IMR-90 (cell line): Measurements from ENCODE around the gene PLA2G4B. TPM values are rescaled to one million over a fixed set of nuclear protein-coding genes. Genes with fewer than 3 reads are reported as not detected.

Experiments used
- ATAC-seq: fragments of 200-7000 bp; cut with Tn5 transposase; 2 replicates; pipeline ENCODE4 v1.9.1; 2020; ENCODE audit warnings: low read depth, mild to moderate bottlenecking, moderate library complexity
- BruUV-seq: library from RNA; stranded (reverse); fragments of 400-500 nt; replicated peaks from 2 replicates; lab custom pipeline; 2021; lab: Mats Ljungman, UMichigan
- CTCF ChIA-PET: fragments of 300-600 bp; formaldehyde crosslinking; extraction: SDS; loops from one replicate; lab custom pipeline; 2021; ENCODE audit warnings: antibody characterized with exemption; lab: Yijun Ruan, JAX
- POLR2A ChIA-PET: fragments of 300-600 bp; sonication (Branson Sonifier 250); formaldehyde crosslinking; loops from one replicate; lab custom pipeline; 2022; ENCODE audit warnings: antibody characterized with exemption; ENCODE audit not compliant: unreplicated experiment; lab: Charles Lee
- DNase-seq: peaks from one replicate; pipeline ENCODE4 v3.0.0; 2013
- H2AFZ ChIP-seq: replicated peaks from 2 replicates; pipeline ENCODE3; 2013; ENCODE audit warnings: low read length, mild to moderate bottlenecking; ENCODE audit not compliant: poor library complexity
- H2AK5ac ChIP-seq: 2 replicates; pipeline ENCODE4 v1.6.1; 2013; ENCODE audit warnings: low read depth, low read length, inconsistent platforms
- H2AK9ac ChIP-seq: replicated peaks from 2 replicates; pipeline ENCODE3; 2013; ENCODE audit warnings: mild to moderate bottlenecking, low read depth, low read length, moderate library complexity; ENCODE audit not compliant: poor library complexity
- H2BK120ac ChIP-seq: 2 replicates; pipeline ENCODE4 v1.6.1; 2013; ENCODE audit warnings: low read depth, low read length, inconsistent platforms
- H2BK15ac ChIP-seq: 3 replicates; pipeline ENCODE4 v1.6.1; 2013; ENCODE audit warnings: low read depth, low read length, inconsistent platforms
- H2BK20ac ChIP-seq: 2 replicates; pipeline ENCODE4 v1.6.1; 2013; ENCODE audit warnings: low read depth, mild to moderate bottlenecking, inconsistent platforms, low read length, moderate library complexity
- H2BK5ac ChIP-seq: 2 replicates; pipeline ENCODE4 v1.6.1; 2013; ENCODE audit warnings: mild to moderate bottlenecking, low read depth, low read length, inconsistent platforms; ENCODE audit not compliant: poor library complexity, severe bottlenecking
- H3K14ac ChIP-seq: replicated peaks from 2 replicates; pipeline ENCODE4 v1.6.1; 2013; ENCODE audit warnings: low read depth, low read length, inconsistent platforms
- H3K18ac ChIP-seq: 2 replicates; pipeline ENCODE4 v1.6.1; 2013; ENCODE audit warnings: low read depth, low read length, control low read depth
- H3K23ac ChIP-seq: 2 replicates; pipeline ENCODE4 v1.6.1; 2013; ENCODE audit warnings: low read depth, low read length, inconsistent platforms
- H3K27ac ChIP-seq: 2 replicates; pipeline ENCODE4 v1.5.1; 2013; ENCODE audit warnings: mild to moderate bottlenecking, control low read depth, low read length; ENCODE audit not compliant: insufficient read depth
- H3K27me3 ChIP-seq: 2 replicates; pipeline ENCODE4 v1.6.1; 2013; ENCODE audit warnings: low read length; ENCODE audit not compliant: control insufficient read depth, insufficient read depth
- H3K36me3 ChIP-seq: 2 replicates; pipeline ENCODE4 v1.6.1; 2013; ENCODE audit warnings: low read length, mixed read lengths; ENCODE audit not compliant: control insufficient read depth, insufficient read depth
- H3K4ac ChIP-seq: 2 replicates; pipeline ENCODE4 v1.6.1; 2013; ENCODE audit warnings: low read depth, low read length, inconsistent platforms
- H3K4me1 ChIP-seq: 2 replicates; pipeline ENCODE4 v1.6.1; 2013; ENCODE audit warnings: low read length, mixed read lengths; ENCODE audit not compliant: control insufficient read depth, insufficient read depth
- H3K4me2 ChIP-seq: 2 replicates; pipeline ENCODE4 v1.6.1; 2013; ENCODE audit warnings: low read depth, mild to moderate bottlenecking, control low read depth, low read length, moderate library complexity
- H3K4me3 ChIP-seq: 2 replicates; pipeline ENCODE4 v1.5.1; 2013; ENCODE audit warnings: low read depth, mild to moderate bottlenecking, control low read depth, low read length, moderate library complexity; ENCODE audit not compliant: insufficient read depth
- H3K56ac ChIP-seq: 2 replicates; pipeline ENCODE4 v1.6.1; 2013; ENCODE audit warnings: low read length, inconsistent platforms; ENCODE audit not compliant: insufficient read depth; ENCODE audit errors: extremely low read depth
- H3K79me1 ChIP-seq, 2 experiments: 2 replicates each; pipeline ENCODE4 v1.6.1; 2013; ENCODE audit warnings: low read length in 2 of 2, inconsistent platforms in 1 of 2, low read depth in 1 of 2
- H3K9ac ChIP-seq: 2 replicates; pipeline ENCODE4 v1.6.1; 2013; ENCODE audit warnings: low read depth, low read length, control low read depth
- H3K9me1 ChIP-seq: 2 replicates; pipeline ENCODE4 v1.6.1; 2013; ENCODE audit warnings: low read length, inconsistent platforms; ENCODE audit not compliant: insufficient read depth
- H3K9me3 ChIP-seq: 2 replicates; pipeline ENCODE4 v1.6.1; 2013; ENCODE audit warnings: low read length; ENCODE audit not compliant: control insufficient read depth, insufficient read depth
- H4K20me1 ChIP-seq: 2 replicates; pipeline ENCODE4 v1.6.1; 2013; ENCODE audit warnings: low read length, inconsistent platforms; ENCODE audit not compliant: insufficient read depth
- H4K5ac ChIP-seq: 2 replicates; pipeline ENCODE4 v1.6.1; 2013; ENCODE audit warnings: mild to moderate bottlenecking, low read depth, low read length, control low read depth
- H4K8ac ChIP-seq, 2 experiments: 2 replicates each; pipeline ENCODE4 v1.6.1; 2013; ENCODE audit warnings: low read depth in 2 of 2, low read length in 2 of 2, control low read depth in 1 of 2, inconsistent platforms in 1 of 2
- H4K91ac ChIP-seq: 2 replicates; pipeline ENCODE4 v1.6.1; 2013; ENCODE audit warnings: low read depth, low read length, inconsistent platforms; ENCODE audit not compliant: insufficient read depth
- CHD1 ChIP-seq: IDR thresholded peaks from 2 replicates; pipeline ENCODE4 v1.6.1; 2012; ENCODE audit warnings: low read depth, low read length, improper control_type of control experiment
- RFX5 ChIP-seq: IDR thresholded peaks from 2 replicates; pipeline ENCODE4 v1.8.0; 2012; ENCODE audit warnings: low read depth, mild to moderate bottlenecking, low read length, moderate library complexity
- WGBS, 2 experiments: methylation state at CpG; one replicate each; pipeline versions ENCODE4 v1.1.5 to v1.1.7; 2013; ENCODE audit warnings: missing lambda C conversion rate in 2 of 2; ENCODE audit not compliant: insufficient read length in 1 of 2; ENCODE audit errors: extremely low coverage in 2 of 2; 5-methylcytosine and 5-hydroxymethylcytosine counted together
- dilution Hi-C: fragments of 300-500 bp; cut with HindIII; formaldehyde crosslinking; loops from one replicate; pipeline ENCODE4 v1.14.3; 2018; ENCODE audit warnings: low sequenced_read_pairs; ENCODE audit not compliant: unreplicated experiment
- in situ Hi-C: fragments of 300-500 bp; cut with MboI; formaldehyde crosslinking; loops from 3 replicates; pipeline ENCODE4 v1.14.3; 2019; ENCODE audit warnings: low sequenced_read_pairs, inconsistent platforms, mixed read lengths
- intact Hi-C: fragments of 100-400 bp; cut with micrococcal nuclease; formaldehyde crosslinking; loops from 2 replicates; pipeline ENCODE4 v1.10.0; 2022
- polyA plus RNA-seq, 3 experiments: library from polyadenylated mRNA; depleted of rRNA; stranded (reverse); fragments of >200 nt; gene quantifications; 2 replicates each; pipeline ENCODE4 v1.2.3, GENCODE V29; 2012; ENCODE audit warnings: low replicate concordance in 1 of 3
- total RNA-seq: library from RNA; depleted of rRNA; stranded (reverse); fragments of >200 nt; gene quantifications from 2 replicates; pipeline ENCODE4 v1.2.3, GENCODE V29; 2012
- TF ChIP-seq, protein P1 (sequence below): fragments of 150-350 bp; IDR thresholded peaks from 2 replicates; pipeline ENCODE4 v1.6.1; 2017; ENCODE audit warnings: mild to moderate bottlenecking, antibody characterized with exemption, low read length, low read depth
- TF ChIP-seq, protein P2 (sequence below): fragments of 150-350 bp; IDR thresholded peaks from 2 replicates; pipeline ENCODE4 v1.6.1; 2016; ENCODE audit warnings: low read depth, mild to moderate bottlenecking, low read length, moderate library complexity, borderline replicate concordance

Gene PLA2G4B
- total and polyA plus RNA-seq, 2 of the 4 experiments (the other 2 are of a cell fraction): 0.18 to 3.1 TPM

DNA sequence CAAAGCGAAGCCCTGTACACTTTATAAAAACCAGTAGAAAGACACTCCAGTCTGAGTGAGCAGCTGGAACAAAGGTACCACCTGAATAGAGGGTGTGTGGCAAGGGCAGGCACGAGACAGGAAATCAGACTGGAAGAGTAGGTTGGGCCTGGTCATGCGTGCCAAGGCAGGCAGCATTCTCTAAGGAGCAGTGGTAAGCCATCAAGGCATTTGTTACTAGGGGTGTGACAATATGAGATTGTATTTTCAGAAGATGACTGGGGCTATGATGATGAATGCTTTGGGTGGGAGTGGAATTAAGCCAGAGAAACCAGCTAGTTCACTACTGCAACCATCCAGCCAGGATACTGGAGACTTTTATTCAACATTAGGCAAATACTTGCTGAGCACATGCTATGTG, 5.8 kb upstream of the PLA2G4B start:
- dilution Hi-C loops: no loop called here
- ATAC-seq: no peak
- no peak overlapping the region for H3K14ac ChIP-seq
- no peak overlapping the region for H4K5ac ChIP-seq
- no peak overlapping the region for H2BK15ac ChIP-seq
- no peak overlapping the region for H3K9ac ChIP-seq
- CTCF ChIA-PET: no interaction called here
- no peak overlapping the region for H4K91ac ChIP-seq
- H3K79me1 ChIP-seq: peaks cover 17 to 33% of the 10 kb centered on the region in 2 experiments
- H3K4ac ChIP-seq: no peak overlapping the region
- intact Hi-C loops: no loop called here
- H2BK20ac ChIP-seq: no peak overlapping the region
- H3K9me1 ChIP-seq: peaks cover 11% of the 10 kb centered on the region; the same call in 1 of the 2 replicates
- H2AFZ ChIP-seq: no peak overlapping the region
- no peak overlapping the region for H3K18ac ChIP-seq
- in situ Hi-C loops: no loop called here
- H2BK120ac ChIP-seq: no peak overlapping the region
- no peak overlapping the region for H3K27ac ChIP-seq
- POLR2A ChIA-PET: no interaction called here
- no peak overlapping the region for H2AK5ac ChIP-seq
- BruUV-seq: no TSS peak
- H3K36me3 ChIP-seq: peaks cover 3% of the 10 kb centered on the region
- H3K4me3 ChIP-seq: no peak overlapping the region
- no peaks in the 10 kb centered on the region for H3K27me3 ChIP-seq
- no peak overlapping the region for H3K23ac ChIP-seq
- peaks cover 10% of the 10 kb centered on the region for H4K20me1 ChIP-seq
- H4K8ac ChIP-seq: no peak overlapping the region
- H3K56ac ChIP-seq: no peak overlapping the region
- no peak for TF ChIP-seq RFX5
- no peak for TF ChIP-seq CHD1
- TF ChIP-seq, protein P1, sequence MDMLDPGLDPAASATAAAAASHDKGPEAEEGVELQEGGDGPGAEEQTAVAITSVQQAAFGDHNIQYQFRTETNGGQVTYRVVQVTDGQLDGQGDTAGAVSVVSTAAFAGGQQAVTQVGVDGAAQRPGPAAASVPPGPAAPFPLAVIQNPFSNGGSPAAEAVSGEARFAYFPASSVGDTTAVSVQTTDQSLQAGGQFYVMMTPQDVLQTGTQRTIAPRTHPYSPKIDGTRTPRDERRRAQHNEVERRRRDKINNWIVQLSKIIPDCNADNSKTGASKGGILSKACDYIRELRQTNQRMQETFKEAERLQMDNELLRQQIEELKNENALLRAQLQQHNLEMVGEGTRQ: no peak
- TF ChIP-seq, protein P2, sequence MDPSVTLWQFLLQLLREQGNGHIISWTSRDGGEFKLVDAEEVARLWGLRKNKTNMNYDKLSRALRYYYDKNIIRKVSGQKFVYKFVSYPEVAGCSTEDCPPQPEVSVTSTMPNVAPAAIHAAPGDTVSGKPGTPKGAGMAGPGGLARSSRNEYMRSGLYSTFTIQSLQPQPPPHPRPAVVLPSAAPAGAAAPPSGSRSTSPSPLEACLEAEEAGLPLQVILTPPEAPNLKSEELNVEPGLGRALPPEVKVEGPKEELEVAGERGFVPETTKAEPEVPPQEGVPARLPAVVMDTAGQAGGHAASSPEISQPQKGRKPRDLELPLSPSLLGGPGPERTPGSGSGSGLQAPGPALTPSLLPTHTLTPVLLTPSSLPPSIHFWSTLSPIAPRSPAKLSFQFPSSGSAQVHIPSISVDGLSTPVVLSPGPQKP: no peak
- H2AK9ac ChIP-seq: no peak overlapping the region
- WGBS, 2 experiments: 83% methylated on average over 1 of the region's 3 CpGs; no CpG with 5 or more reads in 1 of the 2 experiments
- no peaks in the 10 kb centered on the region for H3K9me3 ChIP-seq
- no peaks in the 10 kb centered on the region for H3K4me1 ChIP-seq
- DNase-seq: no peak
- H2BK5ac ChIP-seq: no peak overlapping the region
- H3K4me2 ChIP-seq: no peak overlapping the region
